ENCODE measurements around the gene C19orf81.

DNA sequence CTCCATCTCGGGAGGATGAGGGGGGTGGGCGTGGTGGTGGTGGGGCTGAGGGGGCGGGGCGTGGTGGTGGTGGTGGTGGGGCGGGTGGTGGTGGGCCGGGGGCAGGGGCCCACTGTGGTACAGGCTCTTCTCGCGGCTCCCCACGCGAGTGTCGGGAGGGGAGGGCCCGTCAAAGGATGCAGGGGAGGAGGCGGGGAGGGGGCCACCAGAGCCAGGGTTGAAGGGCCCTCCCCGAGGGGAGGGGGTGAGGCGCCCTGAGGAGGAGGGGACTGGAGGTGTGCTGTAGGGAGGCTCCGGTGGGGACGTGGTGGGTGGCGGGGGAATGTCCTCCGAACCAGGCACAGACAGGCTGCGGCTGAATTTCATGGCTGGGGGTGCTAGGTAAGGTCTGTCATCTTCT lies 19.6 kb downstream of the C19orf81 start:
- TF ChIP-seq EZH2 (IDR thresholded peaks at IDR 0.05; ENCODE audit: insufficient read depth, poor library complexity, severe bottlenecking) (no peak), EZH2phosphoT487 (IDR thresholded peaks at IDR 0.05; ENCODE audit: insufficient read depth, low read depth) (no peak)

Data from GM23248 (cell line).